Endothelial cell of umbilical vein (primary cell): ENCODE results near the gene ARL8B. TPM values are rescaled to one million over a fixed set of nuclear protein-coding genes. Genes with fewer than 3 reads are reported as not detected.

Experiments
- BruUV-seq: library from RNA; stranded (reverse); fragments of 400-500 nt; replicated peaks from 2 replicates; lab custom pipeline; 2021; lab: Mats Ljungman, UMichigan
- CTCF ChIA-PET: fragments of 300-600, 350-600 bp; sonication (Branson Sonifier 250); formaldehyde crosslinking; loops from one replicate; lab custom pipeline; 2021; ENCODE audit warnings: antibody characterized with exemption, inconsistent platforms; lab: Charles Lee
- POLR2A ChIA-PET: fragments of 300-600, 350-600 bp; sonication (Branson Sonifier 250); formaldehyde crosslinking; loops from one replicate; lab custom pipeline; 2021; ENCODE audit warnings: antibody characterized with exemption, inconsistent platforms; lab: Charles Lee
- DNase-seq: peaks from one replicate; pipeline ENCODE4 v3.0.0-alpha.2; 2011; ENCODE audit warnings: low read depth, low spot score
- FAIRE-seq: peaks from 2 replicates; lab custom pipeline; 2011; peaks lifted over from hg19 to GRCh38; lab: Jason Lieb, UNC
- H2AFZ ChIP-seq: 2 replicates; pipeline ENCODE4 v1.6.0; 2012; ENCODE audit warnings: low read depth, low read length, control low read depth, inconsistent platforms
- H3K27ac ChIP-seq: 2 replicates; pipeline ENCODE4 v1.5.1; 2011; ENCODE audit warnings: low read depth, mild to moderate bottlenecking, control low read depth, low read length, moderate library complexity; ENCODE audit not compliant: insufficient read depth
- H3K27me3 ChIP-seq, 2 experiments: 2 replicates each; pipeline versions ENCODE4 v1.6.0 to v1.6.1; 2011; ENCODE audit warnings: low read length in 2 of 2, mixed read lengths in 1 of 2; ENCODE audit not compliant: control insufficient read depth in 2 of 2, insufficient read depth in 2 of 2
- H3K36me3 ChIP-seq, 2 experiments: 2 replicates in 1 of 2; 3 replicates in 1 of 2; pipeline ENCODE4 v1.5.1; 2011; ENCODE audit warnings: low read length in 2 of 2, mild to moderate bottlenecking in 1 of 2, moderate library complexity in 1 of 2; ENCODE audit not compliant: control insufficient read depth in 2 of 2, insufficient read depth in 2 of 2; ENCODE audit errors: extremely low read depth in 1 of 2
- H3K4me1 ChIP-seq: 3 replicates; pipeline ENCODE4 v1.5.1; 2011; ENCODE audit warnings: mild to moderate bottlenecking, low read length; ENCODE audit not compliant: control insufficient read depth, insufficient read depth; ENCODE audit errors: extremely low read depth
- H3K4me2 ChIP-seq: 2 replicates; pipeline ENCODE4 v1.6.1; 2011; ENCODE audit warnings: low read length, control low read depth, mixed read lengths; ENCODE audit not compliant: insufficient read depth
- H3K4me3 ChIP-seq, 3 experiments: fragments of 200-600 bp in 1 of 3; sonication (generic), shearing (Covaris generic) in 1 of 3; replicated peaks in 1 of 3; 2 replicates each; pipeline ENCODE4 v1.5.1; 2011 to 2016; ENCODE audit warnings: control low read depth in 3 of 3, low read length in 3 of 3, mild to moderate bottlenecking in 2 of 3, inconsistent platforms in 1 of 3, low read depth in 1 of 3, moderate library complexity in 1 of 3; ENCODE audit not compliant: insufficient read depth in 1 of 3
- H3K79me2 ChIP-seq: 2 replicates; pipeline ENCODE4 v1.6.0; 2012; ENCODE audit warnings: low read length, inconsistent platforms; ENCODE audit not compliant: control insufficient read depth, insufficient read depth
- H3K9ac ChIP-seq: replicated peaks from 2 replicates; pipeline ENCODE3; 2011; ENCODE audit warnings: low read length, control low read depth; ENCODE audit not compliant: insufficient read depth; ENCODE audit errors: extremely low read depth
- H3K9me1 ChIP-seq: replicated peaks from 3 replicates; pipeline ENCODE4 v1.6.0; 2011; ENCODE audit warnings: mild to moderate bottlenecking, low read length; ENCODE audit not compliant: control insufficient read depth, insufficient read depth; ENCODE audit errors: extremely low read depth
- H3K9me3 ChIP-seq: replicated peaks from 2 replicates; pipeline ENCODE4 v1.5.1; 2012; ENCODE audit warnings: low read length, inconsistent platforms; ENCODE audit not compliant: control insufficient read depth, insufficient read depth
- H4K20me1 ChIP-seq: replicated peaks from 2 replicates; pipeline ENCODE3; 2011; ENCODE audit warnings: mild to moderate bottlenecking, low read length; ENCODE audit not compliant: control insufficient read depth, insufficient read depth; ENCODE audit errors: extremely low read depth
- CTCF ChIP-seq, 2 donors: IDR thresholded peaks; 1 replicate in 1 of 2; 2 replicates in 1 of 2; pipeline ENCODE4 v1.5.1; 2011; ENCODE audit warnings: low read length in 2 of 2, mild to moderate bottlenecking in 2 of 2, moderate library complexity in 2 of 2, control low read depth in 1 of 2, inconsistent platforms in 1 of 2, low read depth in 1 of 2; ENCODE audit not compliant: insufficient read depth in 1 of 2; ENCODE audit errors: extremely low read depth in 1 of 2
- EZH2 ChIP-seq: IDR thresholded peaks from 2 replicates; pipeline ENCODE4 v1.6.1; 2012; ENCODE audit warnings: borderline replicate concordance, low read depth, mild to moderate bottlenecking, moderate library complexity, low read length, inconsistent platforms; ENCODE audit not compliant: severe bottlenecking
- FOS ChIP-seq: IDR thresholded peaks from 2 replicates; pipeline ENCODE4 v1.6.1; 2011; ENCODE audit warnings: mild to moderate bottlenecking, low read length, moderate library complexity, borderline replicate concordance; ENCODE audit not compliant: insufficient read depth
- GATA2 ChIP-seq: IDR thresholded peaks from 2 replicates; pipeline ENCODE4 v1.7.0; 2011; ENCODE audit warnings: low read depth, mild to moderate bottlenecking, moderate library complexity, mixed read lengths, low read length; ENCODE audit not compliant: insufficient read length, insufficient read depth
- JUN ChIP-seq: IDR thresholded peaks from 2 replicates; pipeline ENCODE4 v1.6.1; 2011; ENCODE audit warnings: borderline replicate concordance, low read depth; ENCODE audit not compliant: insufficient read length, insufficient read depth
- MAX ChIP-seq: IDR thresholded peaks from 2 replicates; pipeline ENCODE4 v1.6.1; 2011; ENCODE audit not compliant: insufficient read depth, insufficient read length
- MYC ChIP-seq: IDR thresholded peaks from one replicate; pipeline ENCODE4 v1.6.1; 2011; ENCODE audit warnings: mild to moderate bottlenecking, low read depth, low read length
- POLR2A ChIP-seq: IDR thresholded peaks from 2 replicates; pipeline ENCODE4 v1.6.1; 2012; ENCODE audit warnings: low read depth, mild to moderate bottlenecking, control low read depth, low read length
- POLR2AphosphoS5 ChIP-seq: IDR thresholded peaks from 2 replicates; pipeline ENCODE4 v1.6.1; 2012; ENCODE audit warnings: low read depth, mild to moderate bottlenecking, control low read depth, low read length, moderate library complexity; ENCODE audit not compliant: insufficient read depth
- dilution Hi-C: fragments of 300-500 bp; cut with MboI; formaldehyde crosslinking; loops from one replicate; pipeline ENCODE4 v1.15.0; 2019; ENCODE audit warnings: low sequenced_read_pairs; ENCODE audit not compliant: extremely low pct_ligation_motif_present
- intact Hi-C: fragments of 100-400 bp; cut with micrococcal nuclease; formaldehyde crosslinking; loops from one replicate; pipeline ENCODE4 v1.10.0; 2022
- polyA plus RNA-seq, 4 experiments: library from polyadenylated mRNA; depleted of rRNA in 3 of 4; stranded (reverse) in 3 of 4; unstranded in 1 of 4; fragments of >200 nt; gene quantifications; 2 replicates each; pipeline versions ENCODE4 v1.2.1 to v1.2.3, GENCODE V29; 2011 to 2012; ENCODE audit warnings: missing spikeins in 1 of 4
- total RNA-seq: library from RNA; stranded (reverse); gene quantifications from 2 replicates; pipeline ENCODE4 v1.2.3, GENCODE V29; 2021

Gene ARL8B
- total and polyA plus RNA-seq, 2 donors (not counting 3 experiments of a cell fraction or from before 2014, with no cell fraction given), result 32.1 to 58.2 TPM

GRCh38 chr3:5110337-5110736, 11.8 kb upstream of the ARL8B start:
- Histone ChIP-seq H3K9ac (no peak overlapping the region), H3K27me3 (no peaks in the 10 kb centered on the region), H4K20me1 (no peaks in the 10 kb centered on the region), H3K9me1 (no peaks in the 10 kb centered on the region), H3K27ac (no peak overlapping the region), H3K4me1 (no peaks in the 10 kb centered on the region), H3K9me3 (no peaks in the 10 kb centered on the region), H3K4me2 (no peak overlapping the region), H3K79me2 (no peaks in the 10 kb centered on the region), H3K36me3 (no peaks in the 10 kb centered on the region), H3K4me3 (no peak overlapping the region), H2AFZ (no peak overlapping the region)
- FAIRE-seq (no peak), DNase-seq (no peak)
- dilution Hi-C loops, result no loop called here
- intact Hi-C loops, result no loop called here
- no TSS peak for BruUV-seq
- CTCF ChIA-PET, result no interaction called here
- TF ChIP-seq POLR2AphosphoS5 (no peak), JUN (no peak), EZH2 (no peak), MAX (no peak), MYC (no peak), POLR2A (no peak), GATA2 (no peak), FOS (no peak), CTCF (IDR thresholded peaks at IDR 0.05; ENCODE audit: extremely low read depth in 1 of 2, insufficient read depth in 1 of 2, low read depth in 1 of 2, low read length in 2 of 2) (no peak)
- POLR2A ChIA-PET, result no interaction called here
